BJ (cell line): Measurements from ENCODE around the gene MRAS. TPM values are rescaled to one million over a fixed set of nuclear protein-coding genes. Genes with fewer than 3 reads are reported as not detected.
A peak's percentile ranks its signal among the peaks of the same experiment; 100 is the strongest.
"Not testable (repeated sequence)": the region's sequence is repeated elsewhere in the genome, so short reads cannot be mapped to it uniquely, and the experiment has no call there.

Experiments used
- CTCF ChIA-PET: fragments of 350-600 bp; formaldehyde crosslinking; extraction: SDS; loops from one replicate; lab custom pipeline; 2021; ENCODE audit warnings: antibody characterized with exemption, inconsistent platforms; lab: Yijun Ruan, JAX
- POLR2A ChIA-PET: fragments of 300-600 bp; sonication (Branson Sonifier 250); formaldehyde crosslinking; extraction: SDS; loops from one replicate; lab custom pipeline; 2021; ENCODE audit warnings: antibody characterized with exemption; lab: Charles Lee
- DNase-seq: peaks from one replicate; pipeline ENCODE4 v3.0.0-alpha.2; 2011; ENCODE audit warnings: low read depth
- H3K27me3 ChIP-seq: 2 replicates; pipeline ENCODE4 v1.6.0; 2011; ENCODE audit warnings: low read length; ENCODE audit not compliant: control insufficient read depth, insufficient read depth
- H3K36me3 ChIP-seq: 2 replicates; pipeline ENCODE4 v1.5.1; 2011; ENCODE audit warnings: low read length; ENCODE audit not compliant: control insufficient read depth, insufficient read depth
- H3K4me3 ChIP-seq: 2 replicates; pipeline ENCODE4 v1.5.1; 2011; ENCODE audit warnings: low read depth, mild to moderate bottlenecking, control low read depth, low read length
- CTCF ChIP-seq: IDR thresholded peaks from 2 replicates; pipeline ENCODE4 v1.5.1; 2011; ENCODE audit warnings: low read depth, mild to moderate bottlenecking, control low read depth, inconsistent platforms, low read length, moderate library complexity; ENCODE audit not compliant: insufficient read depth
- polyA plus RNA-seq: library from polyadenylated mRNA; depleted of rRNA; stranded (reverse); fragments of >200 nt; gene quantifications from 2 replicates; pipeline ENCODE4 v1.2.3, GENCODE V29; 2011

Gene MRAS
- polyA plus RNA-seq, 1 experiment, result 99.8 TPM

- TF ChIP-seq CTCF, result no peak
- no peaks in the 10 kb centered on the region for H3K27me3 ChIP-seq
- ChIA-PET POLR2A (no interaction called here), CTCF (interaction anchor here (0.9 to 1.7 kb wide), 2 partner anchors 170 to 341 kb away, joined by 3 read pairs; partner anchors contain the start of gene CEP70)
- DNase-seq, result no peak
- no peaks in the 10 kb centered on the region for H3K36me3 ChIP-seq
- H3K4me3 ChIP-seq, result no peak overlapping the region
These were observed 75.9 kb downstream of the MRAS start for GRCh38 chr3:138424323-138424722.

DNA sequence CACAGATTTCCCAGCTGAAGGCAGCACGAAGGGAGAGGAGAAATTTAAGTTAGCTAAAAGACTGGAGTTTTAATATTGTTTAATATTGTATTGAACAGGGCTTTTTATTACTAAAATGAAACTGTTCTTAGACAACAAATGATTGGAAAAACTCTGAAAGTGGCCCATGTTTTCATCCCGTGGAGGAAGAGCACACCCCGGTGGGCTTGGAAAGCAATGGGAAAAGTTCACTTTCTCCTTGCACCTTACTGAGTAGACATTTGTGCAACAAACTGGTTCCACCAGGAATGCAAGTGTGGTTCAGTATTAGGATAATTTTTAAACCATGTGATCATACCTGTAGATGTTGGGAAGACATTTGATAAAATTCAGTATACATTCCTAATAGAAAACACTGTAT lies 77.8 kb downstream of the MRAS start:
- peak; percentile 64 for TF ChIP-seq CTCF
- ChIA-PET CTCF (interaction anchor here (0.8 to 2.6 kb wide), 12 partner anchors 9 to 95 kb away, joined by 3 to 16 read pairs (median 6); partner anchors contain the start of gene MRAS), POLR2A (no interaction called here)
- H3K4me3 ChIP-seq, result no peak overlapping the region
- H3K36me3 ChIP-seq, result no peaks in the 10 kb centered on the region
- no peaks in the 10 kb centered on the region for H3K27me3 ChIP-seq
- no peak for DNase-seq

DNA sequence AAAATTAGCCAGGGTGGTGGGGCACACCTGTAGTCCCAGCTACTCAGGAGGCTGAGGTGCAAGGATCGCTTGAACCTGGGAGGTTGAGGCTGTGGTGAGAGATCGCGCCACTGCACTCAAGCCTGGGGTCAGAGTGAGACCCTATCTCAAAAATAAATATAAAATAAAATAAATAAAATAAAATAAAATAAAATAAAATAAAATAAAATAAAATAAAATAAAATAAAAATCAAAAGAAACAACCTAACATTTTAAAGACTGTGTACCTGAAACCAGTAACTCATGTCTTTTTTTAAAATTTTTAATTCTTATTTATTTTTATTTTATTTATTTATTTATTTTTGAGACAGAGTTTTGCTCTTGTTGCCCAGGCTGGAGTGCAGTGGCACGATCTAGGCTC lies 78.4 kb downstream of the MRAS start:
- H3K36me3 ChIP-seq, H3K4me3 ChIP-seq, H3K27me3 ChIP-seq, POLR2A ChIA-PET, DNase-seq: not testable (repeated sequence)
- CTCF ChIA-PET, result interaction anchor here (1.1 to 2.6 kb wide), 9 partner anchors 9 to 96 kb away, joined by 3 to 16 read pairs (median 7); no protein-coding TSS in a partner anchor

DNA sequence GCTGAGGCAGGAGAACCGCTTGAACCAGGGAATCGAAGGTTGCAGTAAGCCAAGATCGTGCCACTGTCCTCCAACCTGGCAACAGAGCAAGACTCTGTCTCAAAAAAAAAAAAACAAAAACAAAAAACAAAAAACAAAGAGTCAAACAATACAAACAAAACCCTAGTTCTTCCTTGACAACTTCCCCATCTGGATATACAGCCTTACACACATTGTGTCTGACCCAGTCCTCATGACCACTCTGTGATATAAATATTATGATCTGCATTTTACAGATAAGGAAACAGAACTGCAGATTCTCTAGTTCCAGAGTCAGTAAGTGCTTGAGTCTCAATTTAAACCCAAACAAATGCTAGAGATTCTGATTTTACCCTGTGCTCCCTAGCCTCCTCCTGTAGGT lies 81.3 kb downstream of the MRAS start:
- peaks cover 14% of the 10 kb centered on the region for H3K27me3 ChIP-seq
- no peak for DNase-seq
- no peak overlapping the region for H3K4me3 ChIP-seq
- no peak for TF ChIP-seq CTCF
- no peaks in the 10 kb centered on the region for H3K36me3 ChIP-seq
- POLR2A ChIA-PET, result no interaction called here
- CTCF ChIA-PET, result interaction anchor here (0.6 to 2.5 kb wide), 2 partner anchors 12 to 250 kb away, joined by 3 to 12 read pairs; no protein-coding TSS in a partner anchor

DNA sequence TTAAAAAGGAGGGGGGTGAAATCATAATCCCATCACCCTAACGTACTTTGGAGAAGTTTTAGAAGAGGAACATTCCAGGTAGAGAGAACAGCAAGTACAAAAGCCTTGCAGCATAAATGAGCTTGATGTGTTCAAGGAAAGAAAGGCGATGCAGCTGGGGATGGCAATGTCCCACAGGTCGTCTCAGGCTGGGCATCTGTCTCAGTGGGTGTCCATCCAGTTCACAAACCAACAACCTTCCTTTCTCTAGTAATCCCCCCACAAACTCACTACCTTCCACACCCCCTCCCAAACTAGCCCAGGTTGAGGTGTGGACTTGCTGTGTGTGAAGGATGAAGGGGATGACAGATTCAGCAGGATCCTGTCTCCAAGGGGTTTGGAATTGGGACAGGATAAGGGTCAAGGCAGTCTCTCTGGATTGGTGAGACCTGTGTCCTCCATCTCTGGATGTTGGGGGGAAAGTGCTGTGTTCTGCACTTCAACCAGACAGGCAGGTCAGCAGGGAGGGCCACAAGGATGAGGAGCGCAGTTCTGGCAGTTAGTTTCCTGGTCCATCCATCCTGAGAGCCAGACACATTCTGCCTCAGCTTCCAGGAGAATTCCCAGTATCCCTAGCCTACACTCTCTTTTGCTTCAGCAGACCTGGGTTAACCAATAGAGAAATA lies 84.3 kb downstream of the MRAS start:
- H3K36me3 ChIP-seq, result no peaks in the 10 kb centered on the region
- POLR2A ChIA-PET, result no interaction called here
- peaks cover 23% of the 10 kb centered on the region for H3K27me3 ChIP-seq
- CTCF ChIA-PET, result interaction anchor here (1.2 to 4.5 kb wide), 2 partner anchors 15 to 483 kb away, joined by 4 to 16 read pairs; no protein-coding TSS in a partner anchor
- H3K4me3 ChIP-seq, result no peak overlapping the region
- TF ChIP-seq CTCF, result no peak
- DNase-seq, result no peak
